GM19455 (cell line): ENCODE results near the gene OR8B12.

Source experiments
- ATAC-seq: cut with Tn5 transposase; IDR thresholded peaks from one replicate; pipeline ENCODE4 v1.9.1; 2021; ENCODE audit not compliant: unreplicated experiment

Gene OR8B12

DNA sequence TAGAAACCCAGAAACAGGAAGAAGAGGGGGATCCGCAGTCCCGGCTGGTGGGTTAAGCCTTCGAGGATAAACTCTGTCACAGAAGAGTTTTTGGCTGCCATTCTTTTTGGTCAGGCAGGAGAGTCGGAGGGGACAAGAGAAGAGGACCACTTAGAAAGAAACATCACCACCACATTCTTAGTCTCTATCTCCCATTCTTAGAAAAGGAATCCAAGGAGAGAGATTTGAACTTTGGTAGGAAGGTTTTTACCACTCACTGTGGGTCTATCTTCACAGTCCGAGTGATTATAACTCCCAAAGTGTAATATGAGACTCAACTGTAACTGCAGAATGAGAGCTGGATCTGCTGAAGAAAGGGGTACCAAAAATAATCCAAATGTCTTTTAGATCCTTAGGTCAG, at the start of gene OR8B12:
OR8B12 (minus strand) TSS at position 101 of the 400 bp plus-strand sequence; CDS start at position 101, 0 bp downstream.
- no peak for ATAC-seq

GRCh38 chr11:124592627-124593026, 49.2 kb upstream of the OR8B12 start:
- ATAC-seq = no peak

DNA sequence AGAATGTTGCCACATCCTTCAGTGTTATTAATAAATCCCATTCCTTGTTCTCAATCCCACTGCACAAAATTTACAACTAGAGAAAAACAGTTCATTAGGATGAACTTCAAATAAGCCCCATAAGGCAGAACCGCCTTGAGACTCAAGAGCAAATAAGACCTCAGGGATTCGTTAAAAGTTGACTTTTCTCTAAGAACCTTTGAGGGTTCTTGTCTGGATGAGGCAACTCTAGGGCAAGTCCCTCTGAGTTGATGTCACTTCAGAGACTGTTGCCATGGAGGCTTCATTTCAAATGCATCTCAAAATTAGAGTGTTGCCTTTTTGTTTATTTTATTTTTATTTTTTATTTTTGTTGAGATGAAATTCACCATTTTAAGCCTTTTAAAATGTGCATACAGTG, 48.0 kb upstream of the OR8B12 start:
- no peak for ATAC-seq

DNA sequence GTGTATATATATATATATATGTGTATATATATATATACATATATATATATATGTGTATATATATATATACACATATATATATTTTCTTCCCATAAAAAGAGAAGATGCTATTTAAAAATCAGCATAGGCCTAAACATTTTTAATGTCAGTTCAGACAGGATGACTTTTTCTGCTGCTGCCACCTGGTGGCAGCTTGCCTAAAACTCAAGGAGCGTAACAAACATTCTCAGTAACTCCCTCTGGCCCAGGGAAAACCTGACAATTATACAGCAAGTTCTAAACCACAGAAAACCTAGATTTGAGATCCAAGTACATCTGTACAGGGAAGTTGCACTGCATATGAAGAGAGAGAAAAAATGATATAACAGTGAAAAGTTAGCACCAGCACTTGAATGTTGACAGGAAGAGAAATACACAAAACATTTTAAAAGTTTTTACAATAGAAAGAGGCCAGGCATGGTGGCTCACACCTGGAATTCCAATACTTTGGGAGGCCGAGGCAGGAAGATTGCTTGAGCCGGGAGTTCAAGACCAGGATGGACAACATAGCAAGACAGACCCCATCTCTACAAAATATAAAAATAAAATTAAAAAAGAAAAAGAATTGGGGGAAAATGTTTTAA, 42.9 kb upstream of the OR8B12 start:
- peak; percentile 65 for ATAC-seq

GRCh38 chr11:124584681-124585372, 41.4 kb upstream of the OR8B12 start:
- ATAC-seq = no peak

GRCh38 chr11:124583781-124584180, 40.3 kb upstream of the OR8B12 start:
- no peak for ATAC-seq

DNA sequence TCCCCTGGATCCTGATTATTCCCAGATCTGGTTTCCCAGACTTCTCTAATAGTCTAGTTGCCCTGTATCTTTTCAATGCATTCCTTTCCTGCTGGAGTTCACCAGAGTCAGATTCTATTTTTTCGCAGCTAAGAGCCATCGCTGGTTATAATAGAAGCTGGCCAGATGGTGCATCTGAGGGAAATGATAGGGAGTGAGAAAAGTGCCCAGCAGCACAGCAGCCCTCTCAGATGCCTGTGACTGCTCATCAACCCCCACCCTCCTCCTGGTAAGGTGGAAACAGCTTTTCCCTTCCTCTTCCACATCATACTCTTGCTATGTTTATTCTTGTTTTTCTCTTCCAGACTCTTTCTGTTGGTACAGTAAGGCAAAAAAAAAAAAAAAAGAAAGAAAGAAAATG, 39.1 kb upstream of the OR8B12 start:
- ATAC-seq = no peak

DNA sequence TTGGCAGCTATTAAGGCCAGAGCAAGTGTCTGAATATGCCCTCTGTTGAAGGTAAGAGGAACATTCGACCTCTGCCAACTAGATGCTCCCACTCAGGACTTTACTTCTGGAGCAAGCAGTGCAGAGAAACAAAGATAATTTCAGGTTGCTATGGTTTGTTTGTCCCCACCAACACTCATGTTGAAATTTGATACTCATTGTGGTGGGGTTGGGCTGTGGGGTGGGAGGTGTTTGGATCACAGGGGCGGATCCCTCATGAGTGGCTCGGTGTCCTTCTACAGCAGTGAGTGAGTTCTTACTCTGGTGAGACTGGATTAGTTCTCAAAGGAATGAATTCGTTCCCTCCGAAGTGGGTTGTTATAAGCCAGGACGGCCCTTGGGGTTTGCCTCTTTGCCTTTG, 38.4 kb upstream of the OR8B12 start:
- no peak for ATAC-seq

- ATAC-seq = no peak
Observed at GRCh38 chr11:124578761-124579160, 35.3 kb upstream of the OR8B12 start.

- no peak for ATAC-seq
Observed at GRCh38 chr11:124577716-124578427, 34.4 kb upstream of the OR8B12 start.

DNA sequence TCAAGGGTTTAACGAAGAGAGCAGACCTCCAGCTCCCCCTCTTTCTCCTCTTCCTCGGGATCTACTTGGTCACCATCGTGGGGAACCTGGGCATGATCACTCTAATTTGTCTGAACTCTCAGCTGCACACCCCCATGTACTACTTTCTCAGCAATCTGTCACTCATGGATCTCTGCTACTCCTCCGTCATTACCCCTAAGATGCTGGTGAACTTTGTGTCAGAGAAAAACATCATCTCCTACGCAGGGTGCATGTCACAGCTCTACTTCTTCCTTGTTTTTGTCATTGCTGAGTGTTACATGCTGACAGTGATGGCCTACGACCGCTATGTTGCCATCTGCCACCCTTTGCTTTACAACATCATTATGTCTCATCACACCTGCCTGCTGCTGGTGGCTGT, 26.7 kb upstream of the OR8B12 start:
- no peak for ATAC-seq

GRCh38 chr11:124569697-124570096, 26.2 kb upstream of the OR8B12 start, which contains the start of gene OR8A1:
TSS of gene OR8A1 (plus strand) at chr11:124569997. CDS start at chr11:124570120, 123 bp downstream.
- no peak for ATAC-seq

DNA sequence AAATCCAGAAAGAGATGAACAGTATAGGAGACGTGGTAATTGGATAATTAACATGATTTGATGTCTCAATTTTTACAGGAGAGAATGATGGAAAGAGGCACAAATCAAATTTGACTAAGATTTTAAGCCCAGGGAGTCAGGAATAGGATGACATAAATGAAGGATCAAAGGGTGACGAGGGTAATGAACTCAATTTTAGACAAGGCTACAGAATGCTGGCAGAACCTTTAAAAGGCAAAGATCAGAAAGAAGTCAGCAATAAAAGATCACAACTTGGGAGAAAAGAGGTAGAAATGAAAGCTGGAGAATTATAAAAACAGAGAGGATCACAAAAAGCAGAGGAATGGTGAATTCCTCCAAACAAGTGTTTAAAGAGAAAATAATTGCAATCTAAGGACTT, 13.4 kb upstream of the OR8B12 start:
- ATAC-seq = no peak

GRCh38 chr11:124551987-124552386, 8.5 kb upstream of the OR8B12 start:
- ATAC-seq = no peak

DNA sequence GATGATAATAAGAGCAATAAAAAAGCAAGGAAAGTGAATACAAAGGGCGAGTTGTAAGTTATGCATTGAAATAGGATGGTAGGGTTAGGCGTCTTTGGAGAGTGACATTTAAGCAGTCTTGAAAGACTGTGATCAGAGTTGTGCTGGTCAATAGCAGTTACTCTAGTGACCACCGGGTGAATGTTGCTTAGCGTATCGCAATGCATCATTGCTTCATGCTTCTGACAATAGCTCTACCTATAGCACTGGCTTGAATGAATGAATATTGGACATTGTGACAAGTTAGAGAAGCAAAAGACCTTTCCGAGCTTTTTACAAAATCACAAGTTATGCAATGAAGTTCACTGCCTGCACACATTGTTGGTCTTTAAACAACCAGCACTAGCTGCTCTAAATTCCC, 7.7 kb upstream of the OR8B12 start:
- ATAC-seq = no peak

DNA sequence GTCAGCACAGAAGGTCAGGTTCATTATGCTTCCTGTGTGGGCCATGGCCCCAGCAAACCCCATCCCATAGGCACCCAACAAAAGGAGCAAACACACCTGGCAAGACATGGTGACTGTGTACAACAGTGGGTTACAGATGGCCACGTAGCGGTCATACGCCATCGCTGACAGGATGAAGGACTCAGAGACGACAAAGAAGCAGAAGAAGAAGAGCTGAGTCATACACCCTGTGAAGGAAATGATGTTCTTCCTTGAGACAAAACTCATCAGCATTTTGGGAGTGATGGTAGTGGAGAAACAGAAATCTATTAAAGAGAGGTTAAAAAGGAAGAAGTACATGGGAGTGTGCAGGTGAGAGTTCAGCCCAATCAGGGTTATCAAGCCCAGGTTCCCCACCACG, 309 bp downstream of the OR8B12 start:
- ATAC-seq = no peak

DNA sequence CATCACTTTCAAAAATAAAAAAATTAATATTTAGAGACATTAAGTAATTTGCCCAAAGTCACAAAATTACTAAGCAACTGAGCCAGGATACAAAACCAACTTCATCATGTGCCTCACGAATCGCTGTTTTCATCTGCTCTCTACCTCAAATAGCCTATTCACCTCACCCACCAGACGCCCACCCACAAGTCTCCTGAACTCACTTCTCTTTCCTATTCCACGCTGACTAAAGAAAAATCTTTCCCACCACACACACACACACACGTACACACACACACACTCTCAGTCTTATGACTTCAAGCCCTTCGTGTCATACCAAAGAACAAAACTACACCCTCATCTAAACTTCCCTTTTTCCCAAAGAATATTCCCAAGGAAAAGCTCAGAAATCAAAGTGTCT, 2.2 kb downstream of the OR8B12 start:
- ATAC-seq = no peak

DNA sequence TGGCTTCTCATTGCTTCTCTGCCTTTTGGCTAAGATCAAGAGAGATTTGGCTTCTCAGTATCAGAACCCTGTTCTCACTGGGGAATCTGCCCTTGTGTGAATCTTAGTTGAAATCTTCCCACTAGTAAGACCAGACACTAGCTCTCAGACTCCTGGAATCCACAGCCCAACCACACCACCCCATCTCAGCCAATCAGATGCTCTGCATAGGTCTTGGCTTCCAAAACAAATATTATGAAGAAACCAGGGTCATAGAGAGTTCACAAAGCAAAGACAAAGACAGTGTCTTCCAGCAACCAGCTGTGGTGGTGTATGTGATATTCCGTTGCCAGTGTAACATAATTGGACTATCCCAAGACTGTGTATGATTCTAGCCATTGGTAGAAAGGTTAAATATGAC, 5.4 kb downstream of the OR8B12 start:
- ATAC-seq = no peak

GRCh38 chr11:124536520-124536919, 6.9 kb downstream of the OR8B12 start:
- no peak for ATAC-seq

- no peak for ATAC-seq
Observed at GRCh38 chr11:124535552-124536232, 7.8 kb downstream of the OR8B12 start.

DNA sequence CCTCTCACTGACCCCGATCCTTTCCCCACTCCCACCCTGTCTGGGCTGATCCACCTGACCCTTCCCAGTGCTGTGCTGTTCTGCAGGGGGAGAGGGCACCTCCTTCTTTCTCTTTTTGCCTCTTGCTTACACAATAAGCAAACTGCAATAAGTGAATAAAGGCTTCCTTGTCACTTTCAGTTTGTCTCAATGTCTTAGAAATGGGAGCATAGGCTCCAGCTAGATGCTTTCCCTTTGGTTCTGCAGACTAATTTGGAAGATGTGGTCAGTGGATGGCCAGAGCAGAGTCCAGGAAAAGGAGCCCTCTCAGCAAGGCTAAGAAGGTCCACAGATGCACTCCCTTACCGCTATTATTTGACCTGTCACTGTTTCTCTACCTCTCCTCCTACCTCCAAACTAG, 9.4 kb downstream of the OR8B12 start:
- no peak for ATAC-seq

DNA sequence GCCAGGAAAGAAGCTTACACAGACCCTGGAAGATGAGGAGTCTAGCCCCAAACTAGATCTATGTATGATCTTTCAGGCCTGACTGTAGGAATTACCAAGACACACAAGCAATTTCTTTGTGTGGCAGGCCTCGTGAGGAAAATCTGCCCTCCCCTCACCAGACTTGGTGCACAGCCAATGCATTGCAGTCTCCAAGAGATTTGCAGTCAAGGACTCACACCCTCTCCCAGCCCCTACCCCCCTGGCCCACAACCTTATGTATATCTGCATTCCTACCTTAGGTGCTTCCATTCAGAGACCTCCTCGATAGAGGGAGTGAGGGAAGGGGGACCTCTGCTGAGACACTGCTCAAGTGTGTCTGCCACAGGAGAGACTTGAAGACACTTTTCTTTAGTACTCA, 9.8 kb downstream of the OR8B12 start:
- no peak for ATAC-seq
